ENCODE data around the gene MATK. TPM values are rescaled to one million over a fixed set of nuclear protein-coding genes. Genes with fewer than 3 reads are reported as not detected.
"Not testable (repeated sequence)": the region's sequence is repeated elsewhere in the genome, so short reads cannot be mapped to it uniquely, and the experiment has no call there.

The MATK gene
- total RNA-seq, 3 donors from 2014 or later, result 2.2 to 3.6 (median 2.4) TPM

DNA sequence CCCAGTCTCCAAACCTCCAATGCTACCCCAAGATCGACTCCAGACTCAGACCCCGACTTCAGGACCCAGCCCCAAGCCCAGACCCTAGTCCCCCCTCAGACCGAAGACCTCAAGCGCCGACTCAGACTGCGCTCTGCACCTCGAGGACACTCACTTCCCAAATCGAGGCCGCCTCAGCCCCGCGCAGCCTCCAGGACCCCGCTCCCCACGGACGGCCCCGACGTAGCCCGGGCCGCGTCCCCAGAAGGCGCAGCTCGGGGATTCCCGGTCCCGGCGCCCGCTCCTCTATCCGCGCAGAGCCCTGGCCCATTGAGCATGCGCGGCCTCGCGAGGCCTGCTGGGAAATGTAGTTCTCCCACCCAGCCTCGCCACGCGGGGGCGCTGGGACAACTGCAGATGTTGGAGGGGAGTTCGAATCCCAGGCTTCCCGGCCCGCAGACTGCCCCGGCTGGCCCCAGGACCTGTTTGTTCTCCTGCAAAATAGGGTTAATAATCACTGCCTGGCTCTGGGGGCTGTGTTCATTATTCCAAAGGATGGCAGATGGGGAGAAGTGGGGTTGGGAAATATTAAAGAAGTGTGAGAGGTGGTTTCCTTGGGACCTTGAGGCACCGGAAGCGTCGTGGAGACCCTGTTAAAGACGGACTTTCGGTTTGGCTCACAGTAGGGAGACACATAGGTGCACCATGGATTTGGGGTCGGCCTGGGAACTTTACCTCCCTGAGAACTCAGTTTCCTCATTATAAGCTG, 24.6 kb downstream of the MATK start, which contains the start of gene APBA3:
Gene APBA3 (minus strand): TSS at position 311 of the 748 bp plus-strand sequence. CDS start 1,428 bp downstream, outside the sequence.
- DNase-seq (peak; percentile 95 to 97 (median 95)), ATAC-seq (peak; percentile 76)
- peaks cover 30% of the 10 kb centered on the region for H3K4me1 ChIP-seq (ENCODE audit: low read depth)
- peak within 1 kb of the TSS; percentile 78 for H3K4me3 ChIP-seq
- intact Hi-C loops (cut with DNase I, micrococcal nuclease), result no loop called here
- H3K36me3 ChIP-seq (ENCODE audit: low read depth), result no peaks in the 10 kb centered on the region
- TF ChIP-seq, protein P1, sequence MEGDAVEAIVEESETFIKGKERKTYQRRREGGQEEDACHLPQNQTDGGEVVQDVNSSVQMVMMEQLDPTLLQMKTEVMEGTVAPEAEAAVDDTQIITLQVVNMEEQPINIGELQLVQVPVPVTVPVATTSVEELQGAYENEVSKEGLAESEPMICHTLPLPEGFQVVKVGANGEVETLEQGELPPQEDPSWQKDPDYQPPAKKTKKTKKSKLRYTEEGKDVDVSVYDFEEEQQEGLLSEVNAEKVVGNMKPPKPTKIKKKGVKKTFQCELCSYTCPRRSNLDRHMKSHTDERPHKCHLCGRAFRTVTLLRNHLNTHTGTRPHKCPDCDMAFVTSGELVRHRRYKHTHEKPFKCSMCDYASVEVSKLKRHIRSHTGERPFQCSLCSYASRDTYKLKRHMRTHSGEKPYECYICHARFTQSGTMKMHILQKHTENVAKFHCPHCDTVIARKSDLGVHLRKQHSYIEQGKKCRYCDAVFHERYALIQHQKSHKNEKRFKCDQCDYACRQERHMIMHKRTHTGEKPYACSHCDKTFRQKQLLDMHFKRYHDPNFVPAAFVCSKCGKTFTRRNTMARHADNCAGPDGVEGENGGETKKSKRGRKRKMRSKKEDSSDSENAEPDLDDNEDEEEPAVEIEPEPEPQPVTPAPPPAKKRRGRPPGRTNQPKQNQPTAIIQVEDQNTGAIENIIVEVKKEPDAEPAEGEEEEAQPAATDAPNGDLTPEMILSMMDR (IDR thresholded peaks at IDR 0.05), result peak; percentile 60
- H3K9me3 ChIP-seq, result no peaks in the 10 kb centered on the region

DNA sequence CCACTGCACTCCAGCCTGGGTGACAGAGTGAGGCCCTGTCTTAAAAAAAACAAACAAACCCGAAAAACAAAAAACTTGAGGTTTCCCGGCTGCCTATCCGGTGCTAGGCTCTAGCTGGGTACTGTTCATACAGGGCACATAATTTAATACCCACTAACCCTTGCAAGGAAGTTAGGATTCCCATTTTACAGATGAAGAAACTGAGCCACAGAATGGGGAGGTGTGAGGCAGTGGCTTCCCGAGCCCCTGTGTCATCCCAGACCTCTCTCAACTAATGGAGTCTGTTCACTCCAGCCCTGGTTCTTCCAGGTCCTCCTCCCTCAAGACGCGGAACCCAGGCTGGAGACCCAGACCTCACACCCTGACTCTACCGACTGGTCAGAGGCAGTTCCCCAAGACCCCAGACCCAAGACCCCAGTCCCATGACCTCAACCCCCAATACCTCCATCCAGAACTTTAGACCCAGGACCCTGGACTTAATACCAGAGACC, 25.3 kb downstream of the MATK start:
- intact Hi-C loops (cut with DNase I, micrococcal nuclease), result no loop called here
- DNase-seq, result no peak
- ATAC-seq, result no peak
- Histone ChIP-seq H3K36me3 (ENCODE audit: low read depth) (no peaks in the 10 kb centered on the region), H3K4me1 (ENCODE audit: low read depth) (peaks cover 30% of the 10 kb centered on the region), H3K9me3 (no peaks in the 10 kb centered on the region), H3K4me3 (peak overlapping the region; percentile 78)
- TF ChIP-seq, protein P1 (IDR thresholded peaks at IDR 0.05), result no peak

DNA sequence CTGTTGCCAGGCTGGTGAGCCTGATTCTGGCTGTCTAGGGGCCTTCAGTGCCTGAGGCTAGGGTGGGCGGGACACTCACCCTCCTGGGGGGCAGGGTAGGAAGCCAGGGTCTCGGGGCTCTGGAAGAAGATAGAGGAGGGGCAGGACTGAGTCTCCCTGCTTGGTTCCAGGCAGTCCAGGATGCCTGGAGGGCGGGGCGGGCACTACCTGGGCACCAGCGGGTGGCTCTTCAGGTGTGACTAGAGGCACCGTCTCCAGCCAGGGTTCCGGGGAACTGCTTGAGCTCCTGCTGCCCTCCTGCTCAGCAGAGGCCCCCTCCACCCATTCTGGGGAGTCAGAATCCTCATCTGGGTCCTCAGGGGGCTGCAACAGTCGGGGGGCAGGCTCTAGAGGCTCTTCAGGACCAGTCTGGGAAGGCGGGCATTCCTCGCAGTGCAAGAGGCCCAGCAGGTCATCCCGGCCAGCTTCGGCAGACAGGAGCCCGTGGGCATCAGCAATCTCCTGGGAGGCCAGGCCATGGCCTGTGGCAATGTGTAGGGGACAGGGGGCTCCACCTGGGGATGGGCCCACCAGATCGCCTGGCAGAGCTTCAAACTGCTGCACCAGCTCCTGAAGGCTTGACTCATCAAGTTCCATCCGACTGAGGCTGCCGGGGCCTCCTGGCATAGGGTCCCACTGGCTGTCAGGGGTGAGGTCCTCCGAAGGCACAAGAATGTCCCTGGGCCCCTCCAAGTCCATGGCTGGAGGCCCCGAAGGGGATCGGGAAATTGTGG, 26.5 kb downstream of the MATK start:
- TF ChIP-seq, protein P1 (IDR thresholded peaks at IDR 0.05), result no peak
- Histone ChIP-seq H3K9me3 (no peaks in the 10 kb centered on the region), H3K36me3 (ENCODE audit: low read depth) (no peaks in the 10 kb centered on the region), H3K4me3 (no peak overlapping the region), H3K4me1 (ENCODE audit: low read depth) (peaks cover 30% of the 10 kb centered on the region)
- ATAC-seq (no peak), DNase-seq (no peak)
- intact Hi-C loops (cut with DNase I, micrococcal nuclease), result no loop called here

DNA sequence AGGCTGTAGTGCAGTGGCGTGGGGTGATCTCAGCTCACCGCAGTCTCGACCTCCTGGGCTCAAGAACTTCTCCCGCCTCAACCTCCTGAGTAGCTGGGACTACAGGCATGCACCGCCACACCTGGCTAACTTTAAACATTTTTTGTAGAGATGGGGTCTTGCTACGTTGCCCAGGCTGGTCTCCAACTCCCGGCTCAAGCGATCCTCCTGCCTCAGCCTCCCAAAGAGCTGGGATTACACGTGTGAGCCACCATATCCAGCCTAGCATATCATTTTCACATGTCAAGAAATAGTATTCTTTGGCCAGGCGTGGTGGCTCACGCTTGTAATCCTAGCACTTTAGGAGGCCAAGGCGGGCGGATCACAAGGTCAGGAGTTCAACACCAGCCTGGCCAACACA, 27.9 kb downstream of the MATK start:
- H3K4me3 ChIP-seq; intact Hi-C loops (cut with DNase I, micrococcal nuclease); H3K36me3 ChIP-seq (ENCODE audit: low read depth); H3K9me3 ChIP-seq; ATAC-seq; DNase-seq: not testable (repeated sequence)
- peaks cover 24% of the 10 kb centered on the region for H3K4me1 ChIP-seq (ENCODE audit: low read depth)

DNA sequence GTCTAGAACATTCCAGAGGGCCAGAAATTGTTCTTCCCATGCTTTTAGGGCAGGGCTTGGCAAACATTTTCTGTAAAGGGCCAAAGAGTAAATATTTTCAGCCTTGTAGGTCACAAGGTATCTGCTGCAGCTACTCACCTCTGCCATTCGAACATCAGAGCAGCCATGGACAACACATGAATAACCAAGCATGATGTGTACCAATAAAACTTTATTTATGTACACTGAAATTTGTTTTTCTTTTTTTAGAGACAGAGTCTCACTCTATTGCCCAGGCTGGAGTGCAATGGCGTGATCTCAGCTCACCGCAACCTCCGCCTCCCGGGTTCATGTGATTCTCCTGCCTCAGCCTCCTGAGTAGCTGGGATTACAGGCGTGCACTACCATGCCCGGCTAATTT, 28.5 kb downstream of the MATK start:
- intact Hi-C loops (cut with DNase I, micrococcal nuclease); DNase-seq; ATAC-seq; H3K9me3 ChIP-seq; H3K36me3 ChIP-seq (ENCODE audit: low read depth); H3K4me3 ChIP-seq: not testable (repeated sequence)
- H3K4me1 ChIP-seq (ENCODE audit: low read depth), result peaks cover 18% of the 10 kb centered on the region

DNA sequence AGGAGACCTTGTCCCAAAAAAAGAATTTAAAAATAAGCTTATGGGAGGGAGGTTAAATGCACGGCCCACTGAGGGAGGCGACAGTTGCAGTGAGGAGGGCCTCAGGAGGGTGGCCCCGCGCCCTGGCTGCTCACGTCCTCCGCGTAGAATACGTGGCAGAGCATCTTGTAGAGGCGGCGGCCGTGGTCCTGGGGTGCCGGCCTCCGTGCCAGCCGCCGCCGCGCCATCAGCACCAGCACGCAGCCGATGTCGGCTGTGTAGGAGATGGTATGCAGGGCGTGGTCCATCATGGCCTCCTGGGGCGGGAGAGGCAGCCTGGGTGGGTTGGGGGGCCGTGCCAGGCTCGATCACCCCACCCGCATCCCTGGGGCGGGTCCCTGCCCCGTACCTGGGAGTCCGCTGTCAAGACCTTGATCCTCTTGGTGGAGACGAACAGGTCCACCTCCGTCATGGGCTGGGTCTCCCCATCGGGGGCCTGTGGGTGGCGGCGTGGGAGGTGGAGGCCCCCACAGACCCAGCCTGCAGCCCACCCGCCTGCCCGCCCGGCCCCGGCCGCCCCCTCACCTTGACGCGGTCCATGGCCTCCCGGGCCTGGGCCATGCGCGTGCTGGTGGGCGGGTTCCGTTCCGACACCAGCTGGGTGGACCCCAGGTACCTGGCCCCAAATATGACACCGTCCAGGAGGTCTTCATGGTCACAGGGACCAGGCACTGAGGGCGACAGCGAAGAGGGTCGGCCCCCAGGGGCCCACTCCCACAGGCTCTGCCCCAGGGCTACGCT, 32.4 kb downstream of the MATK start:
- TF ChIP-seq, protein P1 (IDR thresholded peaks at IDR 0.05), result no peak
- no peak overlapping the region for H3K4me3 ChIP-seq
- H3K36me3 ChIP-seq (ENCODE audit: low read depth), result no peaks in the 10 kb centered on the region
- DNase-seq (no peak), ATAC-seq (no peak)
- no peaks in the 10 kb centered on the region for H3K4me1 ChIP-seq (ENCODE audit: low read depth)
- intact Hi-C loops (cut with DNase I, micrococcal nuclease), result no loop called here
- no peaks in the 10 kb centered on the region for H3K9me3 ChIP-seq
